ENCODE data around the gene APLP1. TPM values are rescaled to one million over a fixed set of nuclear protein-coding genes. Genes with fewer than 3 reads are reported as not detected.

Gene APLP1
- total RNA-seq, 1 donor from 2014 or later = 8.4 TPM

DNA sequence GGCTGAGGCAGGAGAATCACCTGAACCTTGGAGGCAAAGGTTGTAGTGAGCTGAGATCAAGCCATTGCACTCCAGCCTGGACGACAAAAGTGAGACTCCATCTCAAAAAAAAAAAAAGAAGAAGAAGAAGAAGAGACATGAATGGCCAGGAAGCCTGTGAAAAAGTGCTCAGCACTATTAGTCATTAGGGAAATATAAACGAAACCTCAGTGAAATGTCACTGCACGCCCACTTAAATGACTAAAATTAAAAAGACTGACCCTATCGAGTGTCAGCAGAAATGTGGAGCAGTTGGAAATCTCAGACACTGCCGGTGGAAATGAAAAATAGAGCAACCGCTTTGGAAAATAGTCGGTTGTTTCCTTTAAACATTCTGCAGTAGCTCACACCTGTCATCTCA lies 45.2 kb downstream of the APLP1 start:
- no peak overlapping the region for H3K4me3 ChIP-seq (ENCODE audit: low read depth, low read length)
- DNase-seq (ENCODE audit: low read depth) = no peak
- TF ChIP-seq, protein P1, sequence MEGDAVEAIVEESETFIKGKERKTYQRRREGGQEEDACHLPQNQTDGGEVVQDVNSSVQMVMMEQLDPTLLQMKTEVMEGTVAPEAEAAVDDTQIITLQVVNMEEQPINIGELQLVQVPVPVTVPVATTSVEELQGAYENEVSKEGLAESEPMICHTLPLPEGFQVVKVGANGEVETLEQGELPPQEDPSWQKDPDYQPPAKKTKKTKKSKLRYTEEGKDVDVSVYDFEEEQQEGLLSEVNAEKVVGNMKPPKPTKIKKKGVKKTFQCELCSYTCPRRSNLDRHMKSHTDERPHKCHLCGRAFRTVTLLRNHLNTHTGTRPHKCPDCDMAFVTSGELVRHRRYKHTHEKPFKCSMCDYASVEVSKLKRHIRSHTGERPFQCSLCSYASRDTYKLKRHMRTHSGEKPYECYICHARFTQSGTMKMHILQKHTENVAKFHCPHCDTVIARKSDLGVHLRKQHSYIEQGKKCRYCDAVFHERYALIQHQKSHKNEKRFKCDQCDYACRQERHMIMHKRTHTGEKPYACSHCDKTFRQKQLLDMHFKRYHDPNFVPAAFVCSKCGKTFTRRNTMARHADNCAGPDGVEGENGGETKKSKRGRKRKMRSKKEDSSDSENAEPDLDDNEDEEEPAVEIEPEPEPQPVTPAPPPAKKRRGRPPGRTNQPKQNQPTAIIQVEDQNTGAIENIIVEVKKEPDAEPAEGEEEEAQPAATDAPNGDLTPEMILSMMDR (conservative IDR thresholded peaks at IDR 0.05; ENCODE audit: low read depth, low read length) = no peak

DNA sequence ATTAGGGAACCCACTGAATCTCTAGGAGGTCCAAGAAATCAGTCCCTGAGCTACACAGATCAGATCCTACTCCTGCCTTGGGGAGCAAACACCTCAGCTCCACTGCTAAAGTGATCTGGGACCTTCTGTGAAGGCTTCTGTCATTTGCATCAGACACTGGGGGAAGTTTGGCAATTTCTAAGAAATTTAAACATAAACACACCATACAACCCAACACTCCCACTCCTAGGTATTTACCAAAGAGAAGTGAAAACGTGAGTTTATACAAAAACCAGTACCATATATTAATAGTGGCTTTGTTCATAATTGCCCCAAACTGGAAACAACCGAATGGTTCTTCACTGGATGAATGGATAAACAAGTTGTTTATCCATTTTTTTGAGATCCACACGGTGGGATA lies 47.1 kb downstream of the APLP1 start:
- no peak for DNase-seq (ENCODE audit: low read depth)
- TF ChIP-seq, protein P1 (conservative IDR thresholded peaks at IDR 0.05; ENCODE audit: low read depth, low read length) = no peak

DNA sequence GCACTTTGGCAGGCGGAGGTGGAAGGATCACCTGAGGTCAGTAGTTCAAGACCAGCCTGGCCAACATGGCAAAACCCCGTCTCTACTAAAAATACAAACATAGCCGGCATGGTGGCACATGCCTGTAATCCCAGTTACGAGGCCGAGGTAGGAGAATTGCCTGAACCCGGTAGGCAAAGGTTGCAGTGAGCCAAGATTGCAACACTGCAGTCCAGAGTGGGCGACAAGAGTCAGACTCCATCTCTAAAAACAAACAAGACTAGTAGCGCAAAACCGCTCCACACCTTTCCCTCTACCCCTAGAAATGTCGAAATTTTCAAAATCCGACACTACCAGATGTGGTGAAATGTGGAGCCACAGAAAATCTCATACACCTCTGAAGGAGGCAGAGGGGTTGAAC lies 50.9 kb downstream of the APLP1 start:
- no peak overlapping the region for H3K4me3 ChIP-seq (ENCODE audit: low read depth, low read length)

More for the DNA sequence above, 47.1 kb downstream of the APLP1 start:
- H3K4me3 ChIP-seq (ENCODE audit: low read depth, low read length) = no peak overlapping the region

DNA sequence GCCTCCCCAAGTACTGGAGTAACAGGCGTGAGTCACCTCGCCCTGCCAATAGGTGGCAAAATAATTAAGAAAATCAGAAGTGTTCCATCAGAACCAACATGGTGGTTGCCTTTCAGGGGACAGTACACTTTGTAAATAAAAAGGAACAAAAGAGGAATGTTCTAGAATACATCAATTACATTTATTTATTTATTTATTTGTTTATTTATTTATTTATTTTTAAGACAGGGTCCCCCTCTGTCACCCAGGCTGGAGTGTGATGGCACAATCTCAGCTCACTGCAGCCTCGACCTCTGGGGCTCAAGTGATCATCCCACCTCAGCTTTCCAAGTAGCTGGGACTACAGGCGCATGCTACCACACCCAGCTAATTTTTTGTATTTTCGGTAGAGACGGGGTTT lies 52.6 kb downstream of the APLP1 start:
- DNase-seq (ENCODE audit: low read depth) = no peak
- TF ChIP-seq, protein P1 (conservative IDR thresholded peaks at IDR 0.05; ENCODE audit: low read depth, low read length) = no peak
- no peak overlapping the region for H3K4me3 ChIP-seq (ENCODE audit: low read depth, low read length)

More for the DNA sequence above, 50.9 kb downstream of the APLP1 start:
- DNase-seq (ENCODE audit: low read depth) = no peak
- TF ChIP-seq, protein P1 (conservative IDR thresholded peaks at IDR 0.05; ENCODE audit: low read depth, low read length) = no peak

DNA sequence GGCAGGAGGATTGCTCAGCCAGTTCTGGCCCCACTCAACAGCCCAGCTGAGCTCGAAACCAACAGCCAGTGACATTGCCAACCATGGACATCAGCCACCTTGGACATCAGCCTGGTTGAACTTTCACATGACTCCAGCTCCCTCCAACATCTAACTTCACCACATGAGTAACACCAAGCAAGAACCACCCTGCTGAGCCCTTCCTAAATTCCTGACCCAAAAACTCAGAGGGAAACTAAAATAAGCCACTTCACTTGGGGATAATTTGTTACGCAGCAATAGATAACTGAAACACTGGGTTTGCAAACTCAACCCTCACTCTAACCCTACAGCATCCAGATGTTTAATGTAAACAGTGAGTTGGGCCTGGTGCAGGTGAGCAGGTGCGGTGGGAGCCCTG lies 57.1 kb downstream of the APLP1 start:
- TF ChIP-seq, protein P1 (conservative IDR thresholded peaks at IDR 0.05; ENCODE audit: low read depth, low read length) = no peak
- H3K4me3 ChIP-seq (ENCODE audit: low read depth, low read length) = no peak overlapping the region
- DNase-seq (ENCODE audit: low read depth) = no peak

DNA sequence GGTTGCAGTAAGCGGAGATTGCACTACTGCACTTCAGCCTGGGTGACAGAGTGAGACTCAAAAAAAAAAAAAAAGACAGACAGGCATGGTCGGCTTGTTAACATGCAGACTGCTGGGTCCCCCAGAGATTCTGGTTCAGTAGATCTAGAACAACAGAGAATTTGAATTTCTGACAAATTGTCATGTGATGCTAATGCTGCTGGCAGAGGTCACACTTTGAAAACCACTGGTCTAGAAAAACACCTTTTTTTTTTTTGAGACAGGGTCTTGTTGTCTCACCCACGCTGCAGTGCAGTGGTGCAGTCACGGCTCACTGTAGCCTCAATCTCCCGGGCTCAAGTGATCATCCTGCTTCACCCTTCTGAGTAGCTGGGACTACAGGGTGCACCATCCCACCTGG lies 60.1 kb downstream of the APLP1 start:
- no peak overlapping the region for H3K4me3 ChIP-seq (ENCODE audit: low read depth, low read length)
- DNase-seq (ENCODE audit: low read depth) = no peak
- TF ChIP-seq, protein P1 (conservative IDR thresholded peaks at IDR 0.05; ENCODE audit: low read depth, low read length) = no peak

Other genes with a start within 250 kb of the APLP1 start
- 114 and 116 TPM in 2 replicates for gene RBM42, start 239.5 kb upstream of the APLP1 start, total RNA-seq
- 0.35 TPM in 1 of 2 replicates, not detected in the other for gene ETV2, start 226.8 kb upstream of the APLP1 start, total RNA-seq
- gene COX6B1, start 220.3 kb upstream of the APLP1 start, total RNA-seq = 496 and 575 TPM in 2 replicates
- gene UPK1A, start 202.1 kb upstream of the APLP1 start, total RNA-seq = not detected in 2 replicates
- gene ZBTB32, start 164.0 kb upstream of the APLP1 start, total RNA-seq = not detected in 2 replicates
- gene KMT2B, start 150.6 kb upstream of the APLP1 start, total RNA-seq = 7.4 and 20.2 TPM in 2 replicates
- 7.9 and 15.3 TPM in 2 replicates for gene IGFLR1, start 126.1 kb upstream of the APLP1 start, total RNA-seq
- 5.9 and 6.5 TPM in 2 replicates for gene U2AF1L4, start 123.2 kb upstream of the APLP1 start, total RNA-seq
- 49.6 and 63.7 TPM in 2 replicates for gene PSENEN, start 122.9 kb upstream of the APLP1 start, total RNA-seq
- gene LIN37, start 120.0 kb upstream of the APLP1 start, total RNA-seq = 12.7 and 18.9 TPM in 2 replicates
- 0.14 and 2.0 TPM in 2 replicates for gene HSPB6, start 111.5 kb upstream of the APLP1 start, total RNA-seq
- 14.3 and 14.7 TPM in 2 replicates for gene PROSER3, start 110.4 kb upstream of the APLP1 start, total RNA-seq
- gene ARHGAP33, start 93.0 kb upstream of the APLP1 start, total RNA-seq = 2.6 and 13.3 TPM in 2 replicates
- not detected in 2 replicates for gene PRODH2, start 55.7 kb upstream of the APLP1 start, total RNA-seq
- gene NPHS1, start 16.1 kb upstream of the APLP1 start, total RNA-seq = not detected in 2 replicates
- not detected in 2 replicates for gene KIRREL2, start 11.7 kb upstream of the APLP1 start, total RNA-seq
- gene NFKBID, start 32.0 kb downstream of the APLP1 start, total RNA-seq = 3.9 and 10.7 TPM in 2 replicates
- gene HCST, start 34.0 kb downstream of the APLP1 start, total RNA-seq = not detected in 2 replicates
- not detected in 2 replicates for gene TYROBP, start 39.7 kb downstream of the APLP1 start, total RNA-seq
- gene LRFN3, start 67.8 kb downstream of the APLP1 start, total RNA-seq = 6.2 and 12.7 TPM in 2 replicates
- gene SDHAF1, start 126.6 kb downstream of the APLP1 start, total RNA-seq = 23.2 and 34.5 TPM in 2 replicates
- gene SYNE4, start 140.2 kb downstream of the APLP1 start, total RNA-seq = 4.4 and 5.3 TPM in 2 replicates
- gene ALKBH6, start 145.6 kb downstream of the APLP1 start, total RNA-seq = 24.3 and 39.7 TPM in 2 replicates
- 0.51 and 4.3 TPM in 2 replicates for gene CLIP3, start 164.3 kb downstream of the APLP1 start, total RNA-seq
- gene THAP8, start 185.7 kb downstream of the APLP1 start, total RNA-seq = 3.3 and 7.0 TPM in 2 replicates
- 12.7 and 20.7 TPM in 2 replicates for gene WDR62, start 186.3 kb downstream of the APLP1 start, total RNA-seq
- gene OVOL3, start 242.6 kb downstream of the APLP1 start, total RNA-seq = not detected in 2 replicates
- 88.5 and 122 TPM in 2 replicates for gene POLR2I, start 246.3 kb downstream of the APLP1 start, total RNA-seq
- gene TBCB, start 246.9 kb downstream of the APLP1 start, total RNA-seq = 280 and 410 TPM in 2 replicates

Data from epithelial cell of proximal tubule (primary cell).